GM03348 (cell line): Measurements from ENCODE around the gene TRIM33.

ENCODE experiments used
- DNase-seq: peaks from one replicate; pipeline ENCODE4 v3.0.0; 2012; ENCODE audit warnings: low spot score

The TRIM33 gene

GRCh38 chr1:114350731-114351445 lies 160.1 kb downstream of the TRIM33 start:
- no peak for DNase-seq

- no peak for DNase-seq
Observed at GRCh38 chr1:114349891-114350605, 161.0 kb downstream of the TRIM33 start.

GRCh38 chr1:114347431-114348209 lies 163.4 kb downstream of the TRIM33 start:
- no peak for DNase-seq

GRCh38 chr1:114346480-114347029 lies 164.4 kb downstream of the TRIM33 start:
- DNase-seq = peak; percentile 96

GRCh38 chr1:114345930-114346479 lies 165.0 kb downstream of the TRIM33 start:
- DNase-seq = peak; percentile 71

- DNase-seq = no peak
Observed at GRCh38 chr1:114344656-114345055, 166.3 kb downstream of the TRIM33 start.
